Activated CD8-positive, alpha-beta memory T cell treated with anti-CD3 and anti-CD28 coated beads for 36 hours (primary cell): ENCODE results near the gene CFAP20. TPM values are rescaled to one million over a fixed set of nuclear protein-coding genes. Genes with fewer than 3 reads are reported as not detected.
"Not testable (repeated sequence)": the region's sequence is repeated elsewhere in the genome, so short reads cannot be mapped to it uniquely, and the experiment has no call there.

Experiments used
- CTCF ChIA-PET: fragments of 350-600 bp; sonication (Branson Sonifier 250); formaldehyde crosslinking; loops from one replicate; lab custom pipeline; 2021; ENCODE audit warnings: antibody characterized with exemption; lab: Charles Lee
- POLR2A ChIA-PET: fragments of 350-600 bp; sonication (Branson Sonifier 250); formaldehyde crosslinking; loops from one replicate; lab custom pipeline; 2021; ENCODE audit warnings: antibody characterized with exemption; lab: Charles Lee
- total RNA-seq, 2 experiments: library from RNA; stranded (reverse); gene quantifications; one replicate each; pipeline ENCODE4 v1.2.3, GENCODE V29; 2021

Gene CFAP20
- total RNA-seq, 2 experiments from 2014 or later = 54.3 to 54.7 TPM

DNA sequence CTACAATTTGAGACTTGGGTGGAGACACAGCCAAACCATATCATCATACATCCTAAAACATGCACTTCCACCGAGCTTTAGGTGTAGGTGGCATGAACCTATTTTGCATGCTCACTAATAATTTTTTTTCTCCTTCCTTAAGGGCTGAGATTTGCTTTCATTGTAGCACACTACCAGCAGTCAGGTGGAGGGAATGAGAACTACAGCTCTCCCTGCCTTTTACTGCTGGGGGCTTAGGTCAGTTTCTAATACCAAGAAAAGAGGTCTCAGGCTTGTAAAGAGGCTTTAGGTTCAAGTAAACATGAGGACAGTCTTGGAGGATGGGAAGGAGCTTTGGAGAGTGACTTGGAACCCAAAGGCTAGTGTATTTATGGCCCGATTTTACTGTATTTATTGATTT, 22.0 kb downstream of the CFAP20 start:
- ChIA-PET POLR2A (no interaction called here), CTCF (no interaction called here)

DNA sequence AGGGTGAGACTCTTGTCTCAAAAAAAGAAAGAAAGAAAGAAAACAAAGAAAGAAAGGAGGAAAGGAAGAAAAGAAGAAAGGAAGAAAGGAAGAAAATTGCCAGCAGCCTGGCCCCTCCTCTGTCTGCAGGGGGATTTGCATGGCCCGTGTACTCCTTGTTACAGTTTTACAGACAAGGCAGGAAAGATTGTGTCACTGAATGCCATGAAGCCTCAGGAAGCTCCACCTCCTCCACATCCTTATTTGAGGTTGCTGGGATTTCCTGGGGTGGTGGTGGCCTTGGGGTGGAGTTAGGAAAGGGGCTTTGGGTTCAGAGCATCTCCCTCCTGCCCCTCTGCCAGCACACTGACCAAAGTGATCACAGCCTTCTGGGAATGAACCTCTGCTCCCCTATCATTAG, 23.6 kb downstream of the CFAP20 start:
- POLR2A ChIA-PET = no interaction called here
- CTCF ChIA-PET = no interaction called here

DNA sequence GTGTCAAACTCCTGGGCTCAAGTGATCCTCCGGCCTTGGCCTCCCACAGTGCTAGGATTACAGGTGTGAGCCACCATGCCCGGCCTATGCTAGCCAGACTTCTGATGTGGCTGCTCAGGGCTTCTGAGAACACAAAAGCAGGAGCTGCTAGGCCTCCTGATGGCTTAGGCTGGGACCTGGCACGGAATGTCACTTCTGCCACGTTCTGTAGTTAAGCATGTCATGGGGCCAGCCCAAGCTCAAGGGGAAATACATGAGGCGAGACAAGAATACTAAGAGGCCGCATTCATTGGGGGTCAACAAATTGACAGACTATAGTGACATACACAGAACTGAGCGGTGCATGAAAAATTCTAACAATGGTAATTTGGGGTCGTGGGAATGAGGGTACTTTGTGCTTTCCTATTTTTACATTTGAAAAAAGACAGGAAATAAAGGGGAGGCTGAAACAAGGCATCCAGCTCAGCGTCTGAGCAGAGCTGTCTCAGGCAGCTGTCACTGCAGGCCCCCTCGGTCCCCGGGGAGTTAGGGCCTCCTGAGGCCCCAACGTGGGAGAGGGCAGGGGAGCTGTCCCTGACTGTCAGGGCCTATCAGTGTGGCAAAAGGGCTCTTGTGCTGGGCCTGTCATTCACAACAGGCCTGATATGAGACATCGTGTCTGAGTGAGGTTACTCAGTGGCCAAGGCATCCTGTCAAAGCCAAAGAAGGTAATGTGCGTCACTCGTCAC, 26.4 kb downstream of the CFAP20 start:
- ChIA-PET POLR2A (no interaction called here), CTCF (no interaction called here)

DNA sequence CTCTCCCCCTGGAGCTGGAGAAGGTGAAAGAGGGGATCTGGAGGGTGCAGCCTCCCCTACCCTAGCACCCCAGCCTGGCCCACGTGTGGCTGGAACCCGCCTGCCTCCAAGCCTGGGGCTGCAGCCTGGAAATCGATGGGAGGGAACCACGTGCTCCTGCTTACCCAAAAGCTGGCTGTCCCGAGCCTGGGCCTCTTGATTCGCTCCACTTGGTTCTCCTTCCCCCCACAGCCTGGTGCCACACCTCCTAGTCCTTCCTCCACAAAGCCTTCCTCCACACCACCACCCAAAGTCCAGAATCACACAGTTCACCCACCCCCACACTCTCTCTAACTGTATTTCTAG, 29.3 kb downstream of the CFAP20 start:
- ChIA-PET POLR2A (no interaction called here), CTCF (no interaction called here)

DNA sequence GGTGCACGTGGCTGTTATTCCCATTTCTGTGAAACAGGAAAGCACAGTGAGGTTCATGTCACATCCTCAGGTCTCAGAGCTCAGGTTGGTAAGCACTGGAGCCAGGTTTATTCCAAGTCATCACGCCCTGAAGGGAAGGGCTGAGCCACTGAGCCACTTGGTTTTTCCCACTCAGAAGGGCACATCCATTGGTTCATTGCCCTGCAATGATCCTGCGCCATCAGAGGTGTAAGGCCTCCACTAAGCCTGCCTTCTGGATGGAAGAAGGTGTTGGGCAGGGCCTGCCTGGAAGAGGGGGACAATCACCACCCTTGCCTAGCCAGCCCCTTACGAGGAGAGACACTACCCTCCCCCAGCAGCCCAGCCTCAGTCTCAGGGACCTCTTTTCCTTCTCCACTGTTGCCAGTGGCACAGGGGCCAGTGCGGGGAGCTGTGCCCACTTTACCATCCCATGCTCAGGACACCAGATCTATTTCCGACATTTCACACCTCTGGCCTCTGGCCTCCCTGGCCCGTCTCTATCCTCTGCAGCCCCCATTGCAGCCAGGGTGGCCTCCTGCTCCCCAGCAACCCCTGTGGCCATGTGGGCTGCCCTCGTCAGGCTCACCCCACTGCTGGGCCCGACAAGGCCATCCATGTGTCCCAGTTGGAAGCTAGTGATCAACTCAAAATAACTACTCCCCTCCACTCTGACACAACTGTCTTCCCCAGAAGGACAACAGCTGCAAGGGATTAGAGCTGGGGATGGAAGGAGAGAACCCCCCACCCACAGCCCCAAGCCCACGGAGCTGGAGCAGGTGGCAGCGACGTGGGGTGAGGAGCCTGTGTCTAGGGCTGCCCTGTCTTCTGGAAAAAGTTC, 29.9 kb downstream of the CFAP20 start:
- ChIA-PET POLR2A (no interaction called here), CTCF (no interaction called here)

DNA sequence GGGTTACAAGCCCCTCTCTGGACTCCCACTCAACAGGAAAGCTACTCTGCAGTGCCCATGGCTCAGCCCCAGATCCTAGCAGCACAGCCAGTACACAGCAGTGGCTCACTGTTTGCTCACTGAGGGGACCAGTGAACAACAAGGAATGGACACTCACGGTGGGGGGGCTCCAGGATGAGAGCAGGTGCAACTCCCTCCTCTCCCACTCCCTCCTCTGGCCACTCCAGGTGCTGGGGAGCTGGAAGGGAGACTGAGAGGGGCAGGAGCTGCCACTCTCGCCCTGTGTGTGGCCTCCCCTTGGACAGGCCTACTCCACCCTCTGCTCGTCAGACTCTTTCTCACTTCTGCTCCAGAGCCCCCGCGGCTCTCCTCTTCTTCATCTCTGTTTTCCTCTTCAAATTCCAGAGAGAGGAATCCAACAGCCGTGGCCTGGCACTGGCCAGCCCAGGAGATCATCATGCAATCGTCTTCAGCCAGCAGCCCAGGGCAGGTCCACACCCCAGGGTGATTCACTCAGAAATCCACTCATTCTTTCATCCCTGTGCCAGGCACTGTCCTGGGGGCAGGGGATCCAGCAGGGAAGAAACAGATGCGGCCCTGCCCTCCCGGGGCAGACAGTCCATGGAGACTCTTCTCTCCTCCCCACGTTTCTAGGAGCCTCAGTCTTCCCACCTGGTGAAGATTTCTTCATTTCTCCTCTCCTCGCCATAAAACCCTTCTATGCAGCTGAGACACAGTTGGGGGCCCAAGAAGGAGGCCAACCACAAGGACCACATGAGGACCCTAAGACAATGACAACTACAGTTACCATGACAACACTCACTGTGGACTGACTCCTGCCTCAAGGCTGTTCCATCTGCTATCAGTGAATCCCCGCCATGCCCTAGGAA, 30.7 kb downstream of the CFAP20 start:
- CTCF ChIA-PET = interaction anchor here (1.0 to 1.1 kb wide), 2 partner anchors 11 to 54 kb away, joined by 3 read pairs; no protein-coding TSS in a partner anchor
- POLR2A ChIA-PET = no interaction called here

DNA sequence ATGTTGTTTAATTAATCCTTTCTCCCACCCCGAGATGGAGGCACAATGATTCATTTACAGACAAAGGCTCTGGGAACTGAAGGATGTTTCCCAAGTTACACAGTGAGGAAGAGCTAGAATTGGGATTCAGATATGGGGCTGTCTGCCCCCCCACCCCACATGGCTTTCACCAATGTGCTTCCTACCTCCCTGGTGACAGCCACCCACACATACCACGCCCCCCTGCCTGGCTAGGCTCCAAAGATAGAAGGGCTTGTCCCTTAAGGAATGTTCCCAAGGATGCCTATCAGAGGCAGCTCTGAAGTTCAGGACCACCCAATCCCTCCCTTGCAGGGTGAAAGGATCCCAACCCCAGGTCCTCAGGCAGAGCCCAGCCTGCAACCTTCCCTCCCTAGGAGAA, 32.9 kb downstream of the CFAP20 start:
- POLR2A ChIA-PET = no interaction called here
- CTCF ChIA-PET = interaction anchor here (0.5 to 1.0 kb wide), 2 partner anchors 78 to 238 kb away, joined by 3 read pairs; no protein-coding TSS in a partner anchor

DNA sequence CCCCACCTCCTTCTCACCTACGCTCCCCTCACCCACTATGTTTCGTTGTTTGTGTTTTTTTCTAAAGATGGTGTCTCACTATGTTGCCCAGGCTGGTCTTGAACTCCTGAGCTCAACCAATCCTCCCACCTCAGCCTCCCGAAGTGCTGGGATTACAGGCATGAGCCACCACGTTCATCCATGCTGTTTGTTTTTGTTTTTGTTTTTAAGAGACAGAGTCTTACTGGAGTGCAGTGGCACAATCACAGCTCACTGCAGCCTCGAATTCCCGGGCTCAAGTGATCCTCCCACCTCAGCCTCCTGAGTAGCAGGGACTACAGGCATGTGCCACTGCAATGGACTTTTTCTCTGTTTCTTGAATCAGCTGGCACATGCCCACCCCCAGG, 33.6 kb downstream of the CFAP20 start:
- POLR2A ChIA-PET, CTCF ChIA-PET: not testable (repeated sequence)

DNA sequence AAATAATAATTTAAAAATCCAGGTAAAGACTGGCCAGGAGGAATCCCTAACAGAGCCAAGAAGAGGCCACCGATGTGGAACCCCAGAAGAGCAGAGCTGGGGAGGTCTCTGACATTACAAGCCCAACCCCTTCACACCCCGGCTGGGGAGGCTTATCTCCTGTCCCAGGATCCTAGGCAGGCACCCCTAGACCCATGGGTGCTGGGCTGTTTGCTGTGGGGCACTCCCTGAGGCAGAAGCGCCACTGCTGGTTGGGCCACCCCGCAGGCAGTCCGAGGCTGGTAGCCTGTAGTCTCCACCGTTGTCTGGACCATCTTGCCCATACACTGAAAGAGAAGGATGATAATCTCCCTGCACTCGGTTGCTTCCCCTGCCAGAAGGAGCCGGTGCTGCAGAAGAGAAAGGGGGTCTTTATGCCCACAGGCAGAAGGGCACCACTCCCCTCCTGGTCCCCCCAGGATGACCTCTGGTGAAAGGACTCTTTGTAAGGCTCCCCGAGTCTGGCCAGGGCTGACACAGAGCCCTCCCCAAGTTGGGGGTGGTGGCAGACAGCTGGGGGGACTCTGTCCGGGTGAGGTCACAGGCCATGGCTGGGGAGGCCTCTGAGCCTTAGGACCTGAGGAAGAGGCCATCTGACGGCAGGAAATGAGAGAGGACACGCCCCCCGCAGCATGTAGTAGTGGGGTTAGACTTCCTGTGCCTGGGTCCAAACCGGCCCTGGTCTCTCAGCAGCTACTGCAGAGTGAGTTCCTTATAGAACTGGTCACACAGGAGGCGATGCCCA, 34.2 kb downstream of the CFAP20 start:
- CTCF ChIA-PET = no interaction called here
- POLR2A ChIA-PET = no interaction called here

DNA sequence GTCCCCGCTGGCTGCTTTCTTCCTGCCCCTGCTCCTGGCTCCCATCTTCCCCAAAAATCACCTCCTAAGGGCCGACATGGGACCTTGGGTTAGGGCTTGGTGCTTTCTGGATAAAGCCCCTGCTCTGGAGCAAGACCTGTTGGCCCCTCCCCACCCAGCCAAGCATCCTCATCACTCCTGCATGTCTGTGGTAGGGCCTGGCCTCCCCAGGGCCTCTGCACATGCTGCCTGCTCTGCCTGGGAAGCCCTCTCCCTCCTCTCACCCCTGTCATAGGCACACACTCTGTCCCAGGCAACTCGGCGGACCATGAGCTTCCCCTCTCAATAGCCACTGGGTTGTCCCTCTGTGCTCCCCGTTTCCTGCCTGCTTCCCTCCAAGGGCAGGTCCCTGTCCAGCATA, 35.2 kb downstream of the CFAP20 start:
- POLR2A ChIA-PET = no interaction called here
- CTCF ChIA-PET = interaction anchor here (0.5 kb wide), 1 partner anchor 283 kb away, joined by 3 read pairs; no protein-coding TSS in a partner anchor

DNA sequence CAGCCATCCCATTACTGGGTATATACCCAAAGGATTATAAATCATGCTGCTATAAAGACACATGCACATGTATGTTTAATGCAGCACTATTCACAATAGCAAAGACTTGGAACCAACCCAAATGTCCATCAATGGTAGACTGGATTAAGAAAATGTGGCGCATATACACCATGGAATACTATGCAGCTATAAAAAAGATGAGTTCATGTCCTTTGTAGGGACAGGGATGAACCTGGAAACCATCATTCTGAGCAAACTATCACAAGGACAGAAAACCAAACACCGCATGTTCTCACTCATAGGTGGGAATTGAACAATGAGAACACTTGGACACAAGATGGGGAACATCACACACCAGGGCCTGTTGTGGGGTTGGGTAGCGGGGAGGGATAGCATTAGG, 38.8 kb downstream of the CFAP20 start:
- POLR2A ChIA-PET, CTCF ChIA-PET: not testable (repeated sequence)

DNA sequence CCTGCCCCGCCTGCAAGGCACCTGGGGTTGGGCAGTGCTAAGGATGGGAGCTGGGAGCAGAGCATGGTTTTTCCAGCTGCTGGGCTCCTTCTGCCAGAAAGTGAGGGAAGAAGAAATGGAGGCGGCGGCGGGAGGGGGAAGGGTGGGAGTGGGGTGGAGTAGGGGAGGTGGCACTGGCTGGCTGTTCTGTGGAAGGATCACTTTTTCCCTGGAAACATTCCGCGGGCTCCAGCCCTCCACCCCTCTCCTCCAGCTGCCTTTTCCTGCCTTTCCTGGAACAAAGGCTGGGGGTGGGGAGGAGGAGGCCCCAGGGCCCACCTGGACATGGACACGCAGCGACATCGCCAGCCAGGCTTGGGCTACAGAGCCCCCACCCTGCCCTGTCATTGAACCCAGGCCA, 41.1 kb downstream of the CFAP20 start:
- POLR2A ChIA-PET = no interaction called here
- CTCF ChIA-PET = no interaction called here

DNA sequence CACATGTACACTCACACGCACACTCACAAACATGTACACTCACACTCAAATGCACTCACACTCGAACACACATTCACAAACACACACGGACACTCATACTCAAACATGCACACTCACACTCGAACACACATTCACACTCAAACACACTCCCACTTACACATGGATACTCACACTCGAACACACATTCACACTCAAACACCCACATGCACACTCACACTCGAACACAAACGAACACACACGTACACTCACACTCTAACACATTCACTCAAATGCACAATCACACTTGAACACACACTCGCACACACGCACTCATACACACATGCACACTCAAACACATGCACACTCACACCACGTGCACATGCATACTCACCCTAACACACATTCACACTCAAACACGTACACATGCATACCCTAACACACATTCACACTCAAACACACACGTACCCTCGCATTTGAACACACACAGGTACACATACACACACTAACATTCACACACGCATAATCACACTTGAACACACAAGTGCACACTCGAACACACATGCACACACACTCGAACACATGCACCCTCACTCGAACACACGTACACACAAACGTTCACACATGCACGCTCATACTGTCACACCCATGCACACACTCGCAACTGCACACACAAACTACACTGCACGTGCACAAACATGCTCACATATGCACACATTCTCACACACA, 41.8 kb downstream of the CFAP20 start:
- ChIA-PET POLR2A (no interaction called here), CTCF (no interaction called here)

DNA sequence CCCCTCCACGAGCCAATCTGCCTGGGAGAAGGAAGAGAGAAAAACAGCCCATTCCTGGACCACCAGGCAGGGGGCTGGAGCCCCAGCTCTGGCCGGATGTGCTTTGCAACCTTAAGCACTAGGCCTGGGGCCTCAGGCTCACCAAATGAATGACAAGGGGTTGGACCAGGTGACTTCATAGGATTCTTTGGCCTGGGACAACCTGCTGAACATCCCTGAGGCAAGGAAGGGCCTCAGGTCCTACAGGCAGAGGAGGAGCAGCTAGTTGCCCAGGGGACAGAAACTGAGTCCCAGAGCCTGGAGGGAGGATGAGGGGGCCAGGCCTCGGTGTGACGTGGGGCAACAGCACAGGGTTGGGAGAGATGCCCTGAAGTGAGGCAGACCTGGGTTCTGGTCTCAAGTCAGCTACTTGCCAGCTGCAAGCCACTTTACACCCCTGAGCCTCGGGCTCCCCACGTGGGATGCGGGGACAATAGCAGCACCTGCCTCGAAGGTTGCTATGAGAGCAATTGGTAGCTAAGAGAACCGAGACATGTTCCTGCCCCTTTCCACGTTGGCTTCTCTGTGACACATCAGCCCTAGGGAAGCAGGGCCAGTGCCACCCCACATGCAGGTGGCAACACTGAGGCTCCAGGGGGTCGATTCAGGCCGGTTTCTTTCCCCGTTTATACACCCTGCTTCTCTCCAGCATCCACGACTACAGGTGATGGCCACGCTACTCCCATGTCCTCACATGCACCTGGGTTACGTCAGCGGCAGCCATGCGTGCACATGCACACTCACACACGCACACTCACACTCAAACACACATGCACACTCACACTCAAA, 42.6 kb downstream of the CFAP20 start:
- CTCF ChIA-PET = no interaction called here

DNA sequence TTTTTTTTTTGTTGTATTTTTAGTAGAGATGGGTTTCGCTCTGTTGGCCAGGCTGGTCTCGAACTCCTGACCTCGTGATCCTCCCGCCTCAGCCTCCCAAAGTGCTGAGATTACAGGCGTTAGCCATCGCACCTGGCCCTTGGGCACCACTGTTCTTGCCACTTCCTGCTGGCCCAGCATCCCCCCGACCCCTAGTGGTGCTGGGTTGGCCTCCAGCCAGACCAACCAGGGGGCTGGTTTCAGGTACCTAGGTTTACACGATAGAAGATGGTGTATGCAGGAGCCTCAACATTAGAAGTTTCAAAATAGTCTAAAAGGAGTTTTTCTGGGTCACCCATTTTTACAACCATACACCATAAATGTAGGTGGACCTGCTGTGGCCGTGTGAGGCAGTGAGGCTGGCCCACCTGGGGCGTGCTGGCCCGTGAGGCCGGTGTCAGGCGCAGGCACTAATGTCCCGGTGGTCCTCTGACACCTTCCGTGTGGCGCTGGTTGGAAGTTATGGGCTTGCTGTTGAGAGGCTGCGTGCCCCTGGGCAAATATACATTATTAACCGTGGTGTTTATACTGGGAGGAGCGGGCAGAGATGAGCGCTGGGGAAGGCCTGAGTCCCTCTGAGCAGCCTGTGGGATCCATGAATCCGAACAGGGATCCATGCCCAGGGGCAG, 43.5 kb downstream of the CFAP20 start:
- CTCF ChIA-PET = no interaction called here
- POLR2A ChIA-PET = no interaction called here

More for the DNA sequence above, 42.6 kb downstream of the CFAP20 start:
- POLR2A ChIA-PET = no interaction called here

DNA sequence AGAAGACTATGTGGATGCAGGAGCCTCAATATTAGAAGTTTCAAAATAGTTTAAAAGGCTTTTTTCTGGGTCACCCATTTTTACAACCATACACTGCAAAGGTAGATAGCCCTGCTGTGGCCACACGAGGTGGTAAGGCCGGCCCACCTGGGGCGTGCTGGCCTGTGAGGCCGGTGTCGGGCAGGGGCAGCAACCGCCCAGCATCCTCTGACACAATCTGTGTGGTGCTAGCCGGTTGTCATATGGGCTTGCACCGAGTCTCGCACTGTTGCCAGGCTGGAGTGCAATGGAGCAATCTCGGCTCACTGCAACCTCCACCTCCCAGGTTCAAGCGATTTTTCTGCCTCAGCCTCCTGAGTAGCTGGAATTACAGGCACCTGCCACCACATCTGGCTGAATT, 44.0 kb downstream of the CFAP20 start:
- CTCF ChIA-PET = no interaction called here
- POLR2A ChIA-PET = no interaction called here

DNA sequence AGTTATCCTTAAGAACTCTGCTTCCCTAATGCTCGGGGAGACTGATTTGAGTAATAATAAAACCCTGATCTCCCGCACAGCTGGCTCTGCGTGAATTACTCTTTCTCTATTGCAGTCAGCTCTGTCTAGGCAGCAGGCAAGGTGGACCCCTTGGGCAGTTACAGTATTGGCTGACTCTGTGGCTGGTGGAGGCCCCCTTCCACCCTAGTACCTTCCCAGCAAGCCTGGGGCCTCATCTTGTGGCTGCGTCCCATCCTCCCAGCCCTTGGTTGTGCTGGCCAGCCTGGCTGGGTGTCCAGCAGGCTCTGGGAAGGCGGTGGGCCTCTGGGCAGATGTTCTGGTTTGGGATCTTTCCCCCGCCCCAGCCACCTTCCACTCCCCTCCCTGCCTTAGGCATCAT, 44.5 kb downstream of the CFAP20 start:
- POLR2A ChIA-PET = no interaction called here
- CTCF ChIA-PET = no interaction called here
